Mucosa of rectum (tissue), 2 donors: Measurements from ENCODE around the gene C4orf46.

Experiments used
- H3K27ac ChIP-seq, 2 donors: one replicate each; pipeline ENCODE4 v1.7.0; 2013; ENCODE audit warnings: inconsistent platforms in 2 of 2, low read depth in 2 of 2, low read length in 2 of 2
- H3K27me3 ChIP-seq, 2 donors: one replicate each; pipeline ENCODE4 v1.7.0; 2013; ENCODE audit warnings: low read length in 2 of 2; ENCODE audit not compliant: control insufficient read depth in 2 of 2, insufficient read depth in 2 of 2
- H3K36me3 ChIP-seq, 2 donors: one replicate each; pipeline ENCODE4 v1.7.0; 2013; ENCODE audit warnings: low read length in 2 of 2; ENCODE audit not compliant: control insufficient read depth in 2 of 2, insufficient read depth in 2 of 2
- H3K4me1 ChIP-seq, 2 donors: one replicate each; pipeline ENCODE4 v1.7.0; 2013; ENCODE audit warnings: low read length in 2 of 2, mild to moderate bottlenecking in 1 of 2; ENCODE audit not compliant: control insufficient read depth in 2 of 2, insufficient read depth in 2 of 2
- H3K4me3 ChIP-seq, 2 donors: one replicate each; pipeline ENCODE4 v1.7.0; 2013; ENCODE audit warnings: low read length in 2 of 2
- H3K9ac ChIP-seq, 2 donors: one replicate each; pipeline ENCODE4 v1.7.0; 2013; ENCODE audit warnings: low read length in 2 of 2, low read depth in 1 of 2, mild to moderate bottlenecking in 1 of 2
- H3K9me3 ChIP-seq, 2 donors: one replicate each; pipeline ENCODE4 v1.7.0; 2013; ENCODE audit warnings: low read length in 2 of 2; ENCODE audit not compliant: control insufficient read depth in 2 of 2
- donor health status: healthy.
- donor health status: Normal muscosa, but diverticular disease.

Gene C4orf46

GRCh38 chr4:158657291-158657690, 14.4 kb downstream of the C4orf46 start:
- Histone ChIP-seq H3K4me3 (no peak overlapping the region), H3K9ac (no peak overlapping the region), H3K27me3 (no peaks in the 10 kb centered on the region), H3K4me1 (no peaks in the 10 kb centered on the region), H3K9me3 (no peaks in the 10 kb centered on the region), H3K27ac (no peak overlapping the region), H3K36me3 (no peaks in the 10 kb centered on the region)

DNA sequence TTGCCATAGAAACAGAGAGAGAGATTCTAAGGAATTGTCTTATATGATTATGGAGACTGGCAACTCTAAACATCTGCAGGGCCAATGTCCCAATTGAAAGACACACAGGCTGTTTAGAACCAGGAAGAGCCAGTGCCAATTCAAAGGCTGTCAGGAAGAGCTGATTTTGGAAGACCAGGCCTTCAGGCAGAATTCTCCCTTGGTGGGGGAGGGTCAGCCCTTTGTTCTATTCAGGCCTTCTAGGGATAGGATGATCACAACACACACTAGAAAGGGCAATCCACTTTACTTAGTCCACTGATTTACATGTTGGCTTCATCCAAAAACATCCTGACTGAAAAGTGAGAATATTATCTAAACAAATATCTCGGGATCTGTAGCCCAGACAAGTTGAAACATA, 15.2 kb downstream of the C4orf46 start:
- Histone ChIP-seq H3K27me3 (no peaks in the 10 kb centered on the region), H3K4me3 (no peak overlapping the region), H3K36me3 (no peaks in the 10 kb centered on the region), H3K27ac (no peak overlapping the region), H3K9ac (no peak overlapping the region), H3K4me1 (no peaks in the 10 kb centered on the region), H3K9me3 (no peaks in the 10 kb centered on the region)

GRCh38 chr4:158652920-158653319, 18.8 kb downstream of the C4orf46 start:
- Histone ChIP-seq H3K9ac (no peak overlapping the region), H3K36me3 (no peaks in the 10 kb centered on the region), H3K27ac (no peak overlapping the region), H3K27me3 (no peaks in the 10 kb centered on the region), H3K9me3 (no peaks in the 10 kb centered on the region), H3K4me3 (no peak overlapping the region), H3K4me1 (no peaks in the 10 kb centered on the region)

DNA sequence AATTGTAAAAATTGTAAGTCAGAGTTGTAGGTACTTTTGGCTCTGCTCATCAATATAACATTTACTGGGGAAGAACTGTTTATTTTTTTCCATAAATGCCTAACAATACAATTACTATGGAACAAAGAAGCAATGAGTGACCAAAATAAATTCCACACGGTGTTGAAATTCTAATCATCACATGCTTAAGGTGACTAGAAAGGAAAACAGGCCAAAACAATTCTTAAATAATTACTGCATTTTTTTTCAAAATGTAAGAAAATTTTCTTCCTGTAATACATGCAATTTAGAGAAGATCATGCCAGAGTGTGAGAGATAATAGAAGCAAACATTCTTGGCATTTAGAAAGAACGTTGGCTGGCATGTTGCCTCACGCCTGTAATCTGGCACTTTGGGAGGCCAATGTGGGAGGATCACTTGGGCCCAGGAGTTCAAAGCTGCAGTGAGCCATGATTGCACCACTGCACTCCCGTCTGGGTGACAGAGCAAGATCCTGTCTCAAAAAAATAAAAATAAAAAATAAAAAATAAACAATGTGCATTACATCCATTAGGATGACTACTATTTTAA, 22.5 kb downstream of the C4orf46 start:
- no peaks in the 10 kb centered on the region for H3K27me3 ChIP-seq
- H3K9ac ChIP-seq, result no peak overlapping the region
- H3K4me1 ChIP-seq, result no peaks in the 10 kb centered on the region
- no peaks in the 10 kb centered on the region for H3K36me3 ChIP-seq
- H3K27ac ChIP-seq, result no peak overlapping the region
- H3K9me3 ChIP-seq, result no peaks in the 10 kb centered on the region
- H3K4me3 ChIP-seq, result no peak overlapping the region

DNA sequence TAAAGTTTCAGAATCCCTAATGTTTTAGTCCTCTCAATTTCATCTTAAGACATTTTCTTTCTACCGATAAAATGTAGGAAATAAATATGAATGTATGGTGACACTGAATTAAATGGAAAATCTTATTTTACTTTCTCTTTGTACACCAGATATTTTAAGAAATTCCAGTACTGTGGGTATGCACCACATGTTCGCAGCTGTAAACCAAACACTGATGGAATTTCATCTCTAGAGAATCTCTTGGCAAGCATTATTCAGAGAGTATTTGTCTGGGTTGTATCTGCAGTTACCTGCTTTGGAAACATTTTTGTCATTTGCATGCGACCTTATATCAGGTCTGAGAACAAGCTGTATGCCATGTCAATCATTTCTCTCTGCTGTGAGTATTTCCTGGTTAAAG, 26.9 kb downstream of the C4orf46 start:
- Histone ChIP-seq H3K9ac (no peak overlapping the region), H3K27me3 (no peaks in the 10 kb centered on the region)

DNA sequence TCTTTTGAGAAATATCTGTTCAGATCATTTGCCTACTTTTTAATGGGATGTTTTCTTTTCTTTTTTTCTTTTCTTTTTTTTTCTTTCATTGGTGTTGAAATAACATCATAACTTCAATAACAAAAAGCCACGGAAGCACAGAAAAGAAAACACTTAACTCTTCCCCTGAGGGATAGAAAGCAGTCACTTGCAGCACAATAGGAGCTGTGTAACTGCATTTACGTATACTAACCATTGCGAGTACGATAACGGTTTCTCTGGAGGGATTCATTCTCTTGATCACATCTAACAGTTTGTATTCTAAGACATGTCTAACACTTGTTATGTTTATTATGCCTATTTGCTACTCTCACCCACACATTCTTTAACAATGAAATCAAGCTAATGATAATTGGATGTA, 27.3 kb downstream of the C4orf46 start:
- Histone ChIP-seq H3K27me3 (no peaks in the 10 kb centered on the region), H3K9me3 (no peaks in the 10 kb centered on the region), H3K36me3 (no peaks in the 10 kb centered on the region), H3K4me3 (no peak overlapping the region), H3K4me1 (no peaks in the 10 kb centered on the region), H3K9ac (no peak overlapping the region), H3K27ac (no peak overlapping the region)

More for the DNA sequence above, 26.9 kb downstream of the C4orf46 start:
- Histone ChIP-seq H3K4me1 (no peaks in the 10 kb centered on the region), H3K4me3 (no peak overlapping the region), H3K9me3 (no peaks in the 10 kb centered on the region), H3K27ac (no peak overlapping the region), H3K36me3 (no peaks in the 10 kb centered on the region)

GRCh38 chr4:158636619-158637018, 35.1 kb downstream of the C4orf46 start:
- H3K9ac ChIP-seq, result no peak overlapping the region
- no peaks in the 10 kb centered on the region for H3K27me3 ChIP-seq
- H3K27ac ChIP-seq, result no peak overlapping the region
- H3K4me3 ChIP-seq, result no peak overlapping the region
- no peaks in the 10 kb centered on the region for H3K4me1 ChIP-seq
- H3K9me3 ChIP-seq, result no peaks in the 10 kb centered on the region
- no peaks in the 10 kb centered on the region for H3K36me3 ChIP-seq

- Histone ChIP-seq H3K27me3 (no peaks in the 10 kb centered on the region), H3K36me3 (no peaks in the 10 kb centered on the region), H3K9ac (no peak overlapping the region), H3K4me1 (no peaks in the 10 kb centered on the region), H3K9me3 (no peaks in the 10 kb centered on the region), H3K4me3 (no peak overlapping the region), H3K27ac (no peak overlapping the region)
Observed at GRCh38 chr4:158630893-158631292, 40.8 kb downstream of the C4orf46 start.

DNA sequence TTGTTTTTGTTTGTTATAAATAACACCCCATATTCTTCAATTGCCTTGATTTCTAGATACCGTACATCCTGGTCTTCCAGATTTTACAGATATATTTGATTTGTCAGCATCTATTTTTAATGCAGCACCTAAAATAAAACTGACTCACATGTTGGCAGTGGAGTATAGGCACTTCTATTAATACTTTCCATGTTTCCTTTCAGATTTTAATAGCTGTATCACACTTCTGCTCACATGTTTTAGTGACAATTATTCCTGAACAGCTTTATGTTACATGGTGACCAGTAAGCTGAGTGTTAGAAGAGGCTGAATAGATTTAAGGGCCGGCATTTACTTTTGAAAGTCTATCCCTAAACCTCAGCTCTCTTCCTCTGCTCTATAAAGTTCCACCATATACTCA, 46.1 kb downstream of the C4orf46 start:
- Histone ChIP-seq H3K4me1 (no peaks in the 10 kb centered on the region), H3K27me3 (no peaks in the 10 kb centered on the region), H3K9ac (no peak overlapping the region), H3K9me3 (no peaks in the 10 kb centered on the region), H3K36me3 (no peaks in the 10 kb centered on the region), H3K27ac (no peak overlapping the region), H3K4me3 (no peak overlapping the region)

DNA sequence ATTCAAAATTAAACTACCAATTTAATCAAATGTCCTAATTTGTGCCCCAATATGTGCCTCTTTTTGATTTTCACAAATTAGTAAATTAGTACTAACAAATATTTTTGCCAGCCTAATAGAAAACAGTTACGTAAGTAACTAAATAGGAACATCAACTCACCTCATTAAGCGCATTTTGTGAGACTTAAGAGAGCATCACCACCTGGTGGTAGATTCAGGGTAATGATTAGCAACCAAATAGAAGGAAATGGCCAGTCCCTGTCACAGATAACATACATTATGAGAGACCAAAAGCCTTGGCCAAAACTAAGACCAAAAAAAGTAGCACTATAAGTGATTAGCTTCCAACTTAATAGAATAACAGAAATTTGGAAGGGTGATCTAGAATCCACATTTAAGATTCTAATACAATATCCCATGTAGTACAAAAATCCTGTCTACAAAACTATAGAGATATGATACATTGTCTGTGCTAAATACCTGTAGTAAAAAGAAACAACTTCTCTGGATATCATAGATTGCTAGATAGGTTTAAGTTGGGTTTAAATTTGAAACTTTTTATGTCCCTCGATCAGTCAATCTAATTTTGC, 46.7 kb downstream of the C4orf46 start:
- H3K9ac ChIP-seq, result no peak overlapping the region
- H3K27ac ChIP-seq, result no peak overlapping the region

More for the DNA sequence above, 46.7 kb downstream of the C4orf46 start:
- Histone ChIP-seq H3K4me3 (no peak overlapping the region), H3K27me3 (no peaks in the 10 kb centered on the region), H3K36me3 (no peaks in the 10 kb centered on the region), H3K9me3 (no peaks in the 10 kb centered on the region), H3K4me1 (no peaks in the 10 kb centered on the region)
